Placental epithelial cell (primary cell): ENCODE measurements around the gene CRYGB. TPM values are rescaled to one million over a fixed set of nuclear protein-coding genes. Genes with fewer than 3 reads are reported as not detected.

Experiments
- total RNA-seq: library from RNA; depleted of rRNA; stranded (reverse); fragments of >200 nt; gene quantifications from 2 replicates; pipeline ENCODE4 v1.2.3, GENCODE V29; 2012

CRYGB gene
- total RNA-seq: not detected in 2 replicates

GRCh38 chr2:208146006-208146405, at the start of gene CRYGB:
CRYGB (minus strand) TSS chr2:208146158; CDS start chr2:208146120, 38 bp downstream.

GRCh38 chr2:208189810-208190503, 44.0 kb upstream of the CRYGB start, which contains the start of gene C2orf80:
C2orf80 (minus strand) TSS chr2:208190030; CDS start chr2:208186986, 3,044 bp downstream.

DNA sequence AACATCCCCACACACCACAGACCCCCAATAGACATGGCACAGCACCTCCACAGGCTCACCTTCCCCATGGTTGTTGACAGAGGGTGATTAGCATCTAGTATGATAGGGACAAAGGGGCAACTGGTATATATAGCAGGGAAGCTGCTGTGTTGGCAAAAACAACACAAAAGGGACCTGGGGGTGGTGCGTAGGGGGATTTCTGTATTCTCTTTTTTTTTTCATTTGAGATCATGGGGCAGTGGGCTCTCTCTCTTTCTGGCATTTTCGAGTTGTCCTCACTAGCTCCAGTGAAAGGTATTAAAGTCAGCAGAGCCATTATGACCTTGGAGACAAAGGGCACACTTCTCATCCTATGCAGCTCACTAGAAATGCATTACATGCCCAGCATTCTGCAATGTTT, 17.5 kb upstream of the CRYGB start, which contains the start of gene CRYGA:
Gene CRYGA, minus strand, starts transcription at position 101 of the 400 bp plus-strand sequence. Its CDS starts 33 bp downstream, at position 68.

DNA sequence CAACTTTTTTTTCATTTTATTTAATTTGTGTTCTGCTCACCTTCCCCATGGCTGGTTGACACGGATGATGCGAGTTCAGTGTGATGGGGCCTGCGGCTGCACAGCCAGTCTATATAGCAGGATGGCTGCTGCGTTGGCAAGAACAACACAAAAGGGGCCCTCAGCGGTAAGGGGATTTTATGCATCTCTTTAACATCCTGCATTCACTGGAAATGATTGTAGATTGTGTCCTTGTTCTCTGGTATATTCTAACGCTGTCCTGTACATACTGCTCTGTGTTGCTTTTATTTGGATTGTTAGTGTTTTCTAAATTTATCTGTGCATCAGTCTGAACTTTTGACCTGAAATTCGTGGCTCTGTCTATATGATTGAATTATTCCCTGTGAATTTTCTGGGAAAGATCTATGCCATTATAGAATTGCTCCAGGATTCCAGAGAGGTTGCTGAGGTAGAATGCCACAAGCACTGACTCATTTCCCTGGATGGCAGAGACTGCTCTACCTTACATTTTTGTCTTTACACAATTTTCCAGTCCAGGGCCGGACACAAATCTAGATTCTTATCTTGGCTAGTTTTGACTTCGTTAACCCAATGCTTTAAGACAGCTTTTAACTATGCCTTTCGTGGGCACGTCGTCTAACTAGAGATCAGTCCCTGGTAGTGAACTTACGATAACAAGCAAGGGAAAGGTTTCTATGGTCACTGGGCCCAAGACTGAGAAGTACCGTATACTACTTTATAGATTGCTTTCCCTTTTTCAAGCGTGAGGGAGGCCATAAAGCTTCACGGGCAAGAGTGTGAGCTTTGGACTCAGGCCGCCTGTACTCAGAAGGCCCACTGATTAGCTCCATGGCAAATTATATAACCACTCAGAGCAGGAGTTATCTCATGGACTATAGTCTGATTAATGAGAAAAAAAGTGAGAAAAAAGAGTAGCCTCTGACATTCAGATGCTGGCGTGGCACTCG, 15.9 kb downstream of the CRYGB start, which contains the start of gene CRYGC:
Gene CRYGC, minus strand, starts transcription at position 85 of the 968 bp plus-strand sequence. Its CDS starts 36 bp downstream, at position 49.

DNA sequence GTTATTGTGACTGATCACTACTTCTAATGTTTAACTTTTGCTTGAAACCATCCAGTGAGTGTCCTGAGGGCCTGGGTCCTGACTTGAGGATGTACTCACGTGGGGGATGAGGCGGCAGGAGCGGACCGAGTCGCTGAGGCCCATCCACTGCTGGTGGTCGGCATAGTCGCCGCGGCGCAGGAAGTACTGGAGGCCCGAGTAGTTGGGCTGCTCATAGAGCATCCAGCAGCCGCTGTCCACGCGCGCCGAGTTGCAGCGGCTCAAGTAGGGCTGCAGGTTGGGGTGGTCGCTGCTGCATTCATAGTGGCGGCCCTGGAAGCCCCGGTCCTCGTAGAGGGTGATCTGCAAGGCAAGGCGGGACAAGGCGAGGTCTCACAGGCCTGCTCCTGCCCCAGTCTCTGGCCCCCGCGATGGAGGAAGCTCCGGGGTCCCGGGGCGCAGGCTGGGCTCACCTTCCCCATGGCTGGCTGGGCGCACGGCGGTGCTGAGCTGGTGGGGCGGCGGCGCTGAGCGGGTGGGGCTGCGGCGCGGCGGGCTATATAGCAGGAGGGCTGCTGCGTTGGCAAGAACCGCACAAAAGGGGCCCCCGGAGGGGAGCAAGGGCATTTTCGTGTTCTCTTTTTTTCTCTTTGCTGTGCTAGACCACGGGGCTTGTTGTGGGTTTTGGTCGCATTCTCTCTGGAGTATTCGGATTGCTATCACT, 21.8 kb downstream of the CRYGB start, which contains the start of gene CRYGD:
Gene CRYGD, minus strand, starts transcription at position 512 of the 703 bp plus-strand sequence. Its CDS starts 51 bp downstream, at position 461.

Other genes with a start within 250 kb of the CRYGB start
- 15.3 and 18.8 TPM in 2 replicates for gene PLEKHM3, start 120.6 kb downstream of the CRYGB start, total RNA-seq
- gene CRYGD, start 21.6 kb downstream of the CRYGB start, total RNA-seq: not detected in 2 replicates
- gene CRYGC, start 16.3 kb downstream of the CRYGB start, total RNA-seq: not detected in 2 replicates
- gene CRYGA, start 17.4 kb upstream of the CRYGB start, total RNA-seq: not detected in 2 replicates
- not detected in 2 replicates for gene C2orf80, start 43.9 kb upstream of the CRYGB start, total RNA-seq
- 87.2 and 119 TPM in 2 replicates for gene IDH1, start 108.9 kb upstream of the CRYGB start, total RNA-seq
- gene PIKFYVE, start 120.1 kb upstream of the CRYGB start, total RNA-seq: 28.0 and 31.4 TPM in 2 replicates